A549 treated with CpdA at 1 μM for 4 hours (cell line): ENCODE data around the gene ASB8. TPM values are rescaled to one million over a fixed set of nuclear protein-coding genes. Genes with fewer than 3 reads are reported as not detected.

Source experiments
- total RNA-seq: library from RNA; stranded (reverse); fragments of 200-300 nt; extraction: Qiagen RNA extraction; gene quantifications from 5 replicates; pipeline ENCODE4 v1.2.3, GENCODE V29; 2022; ENCODE audit warnings: low read depth

ASB8 gene, protein sequence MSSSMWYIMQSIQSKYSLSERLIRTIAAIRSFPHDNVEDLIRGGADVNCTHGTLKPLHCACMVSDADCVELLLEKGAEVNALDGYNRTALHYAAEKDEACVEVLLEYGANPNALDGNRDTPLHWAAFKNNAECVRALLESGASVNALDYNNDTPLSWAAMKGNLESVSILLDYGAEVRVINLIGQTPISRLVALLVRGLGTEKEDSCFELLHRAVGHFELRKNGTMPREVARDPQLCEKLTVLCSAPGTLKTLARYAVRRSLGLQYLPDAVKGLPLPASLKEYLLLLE
- 11.0 to 29.3 TPM (median 13.4 TPM) in 5 replicates for total RNA-seq

GRCh38 chr12:48157018-48157888 is at the start of gene ASB8:
ASB8 (minus strand) TSS chr12:48157515; CDS start chr12:48153496, 4,019 bp downstream.

DNA sequence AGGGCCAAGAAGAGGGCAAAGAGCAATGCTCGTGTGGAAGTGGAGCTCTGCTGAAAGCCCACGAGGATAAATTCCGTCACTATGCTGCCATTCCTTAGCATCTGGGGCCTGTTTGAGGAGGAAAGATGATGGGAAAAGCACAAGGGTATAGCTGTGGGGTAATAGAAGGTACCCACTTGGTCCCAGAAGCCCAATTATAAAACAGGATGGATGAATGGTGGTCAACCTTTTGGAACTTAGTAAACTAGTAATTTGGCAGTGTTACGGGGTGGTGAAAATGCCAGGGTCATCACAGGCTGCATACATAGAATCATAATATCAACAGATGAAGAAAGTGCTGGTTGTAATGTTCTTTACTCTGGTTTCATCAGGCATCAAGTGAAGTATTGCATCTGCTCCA is 45.9 kb upstream of the ASB8 start, which contains the start of gene OR10AD1:
OR10AD1 (minus strand) TSS at position 101 of the 400 bp plus-strand sequence; CDS start at position 101, 0 bp downstream.

GRCh38 chr12:48183091-48183875 is 26.0 kb upstream of the ASB8 start, which contains the start of gene CCDC184:
CCDC184 (plus strand) TSS chr12:48183644; CDS start chr12:48184123, 479 bp downstream.

DNA sequence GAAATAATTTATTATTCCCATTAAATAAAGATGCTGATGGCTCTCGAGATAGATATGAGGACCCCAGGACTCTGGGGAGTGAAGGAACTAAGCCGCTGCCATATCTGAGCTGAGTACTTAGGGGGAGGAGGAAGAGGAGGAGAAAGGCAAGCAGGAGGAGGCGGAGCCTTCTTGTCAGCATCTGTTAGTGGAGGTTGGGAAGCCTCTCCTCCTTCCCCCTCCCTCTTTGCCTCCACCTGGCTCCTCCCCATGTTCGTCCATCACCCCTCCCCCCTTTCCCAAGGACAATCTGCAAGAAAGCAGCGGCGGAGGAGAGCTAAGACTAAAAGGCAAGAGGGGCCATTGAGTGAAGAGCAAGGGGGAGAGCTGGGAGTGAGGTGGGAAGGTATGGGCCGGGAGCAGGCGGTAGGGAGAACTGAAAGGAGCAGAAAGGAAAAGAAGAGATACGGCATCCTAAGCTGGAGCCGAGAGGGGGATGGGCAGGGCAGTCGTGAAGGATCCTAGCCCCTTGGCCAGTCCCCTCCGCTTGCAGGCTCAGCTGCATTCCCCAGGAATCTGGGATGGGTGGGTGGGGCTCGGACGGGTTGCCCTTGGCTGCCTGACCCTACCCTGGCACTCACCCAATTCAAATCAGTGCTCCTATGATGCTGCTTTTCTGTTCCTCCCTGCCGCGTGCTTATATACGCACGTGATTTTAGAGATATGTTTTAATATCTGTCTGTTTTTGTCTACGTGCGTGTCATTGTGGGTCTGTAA is 38.1 kb downstream of the ASB8 start, which contains the start of gene PFKM:
PFKM (plus strand) TSS at position 287 of the 756 bp plus-strand sequence. CDS start 3,411 bp downstream, outside the sequence.

GRCh38 chr12:48105867-48106680 is 51.2 kb downstream of the ASB8 start, which contains the start of gene SENP1:
SENP1 (minus strand) TSS chr12:48106079; CDS start chr12:48101472, 4,607 bp downstream.

Other genes starting within 250 kb of the ASB8 start
- 109 to 133 TPM (median 121 TPM) in 5 replicates for gene TMEM106C, start 193.9 kb downstream of the ASB8 start, total RNA-seq
- 0.02 to 0.15 TPM (median 0.08 TPM) in 3 of 5 replicates, not detected in the others for gene COL2A1, start 153.0 kb downstream of the ASB8 start, total RNA-seq
- 11.1 to 15.9 TPM (median 12.8 TPM) in 5 replicates for gene SENP1, start 51.4 kb downstream of the ASB8 start, total RNA-seq
- gene PFKM, start 38.2 kb downstream of the ASB8 start, total RNA-seq, result 26.5 to 29.9 TPM (median 28.1 TPM) in 5 replicates
- gene CCDC184, start 26.1 kb upstream of the ASB8 start, total RNA-seq, result 2.5 to 3.6 TPM (median 3.2 TPM) in 5 replicates
- gene OR10AD1, start 45.8 kb upstream of the ASB8 start, total RNA-seq, result not detected in 5 replicates
- 5.9 to 8.7 TPM (median 6.9 TPM) in 5 replicates for gene ZNF641, start 193.4 kb upstream of the ASB8 start, total RNA-seq